Measurements from ENCODE around the gene GCNT2. TPM values are rescaled to one million over a fixed set of nuclear protein-coding genes. Genes with fewer than 3 reads are reported as not detected.

Gene GCNT2
- polyA plus RNA-seq, 3 donors: 3.5 to 10.0 (median 4.3) TPM

GRCh38 chr6:10542213-10542612 is 21.1 kb downstream of the GCNT2 start:
- Mint-ChIP-seq H3K4me3 (no peak overlapping the region), H3K4me1 (peaks cover 42% of the 10 kb centered on the region), H3K27ac (peak overlapping the region in 6 of 7 donors; percentile 52 to 84 (median 76)), H3K27me3 (ENCODE audit: low read depth in 3 of 3) (no peaks in the 10 kb centered on the region), H3K36me3 (peaks cover 9 to 29% of the 10 kb centered on the region in 2 donors), H3K9me3 (peaks cover 0 to 4% (median 0%) of the 10 kb centered on the region in 7 donors)
- peak overlapping the region; percentile 25 for H3K4me2 ChIP-seq (replicated peaks; ENCODE audit: extremely low read depth, low read length, poor library complexity, severe bottlenecking)
- H3K4me1 ChIP-seq (ENCODE audit: control insufficient read depth in 1 of 2, insufficient read depth in 2 of 2, low read length in 2 of 2): peaks cover 31 to 43% of the 10 kb centered on the region in 2 donors
- peaks cover 95% of the 10 kb centered on the region for H3K79me2 ChIP-seq (ENCODE audit: insufficient read depth, low read length)
- peak overlapping the region in 1 of 3 experiments; percentile 4 for H3K4me3 ChIP-seq (replicated peaks in 1 of 3; ENCODE audit: low read depth in 2 of 3, low read length in 3 of 3)
- peak; percentile 51 to 74 (median 66) for DNase-seq
- no peak overlapping the region for H2AFZ ChIP-seq (ENCODE audit: insufficient read depth, low read depth, low read length, poor library complexity, severe bottlenecking)
- H4K20me1 ChIP-seq (ENCODE audit: insufficient read depth, low read length): peaks cover 22% of the 10 kb centered on the region
- H3K9me3 ChIP-seq (replicated peaks in 1 of 2; ENCODE audit: control insufficient read depth in 1 of 2, insufficient read depth in 1 of 2, low read length in 2 of 2): no peaks in the 10 kb centered on the region
- no peaks in the 10 kb centered on the region for H3K27me3 ChIP-seq (ENCODE audit: control insufficient read depth in 2 of 2, insufficient read depth in 2 of 2, low read length in 2 of 2)
- intact Hi-C loops (cut with micrococcal nuclease): no loop called here
- no peak for TF ChIP-seq CTCF (IDR thresholded peaks at IDR 0.05)
- H3K36me3 ChIP-seq (replicated peaks in 1 of 2; ENCODE audit: control insufficient read depth in 1 of 2, insufficient read depth in 2 of 2, low read length in 2 of 2): peaks cover 0 to 20% of the 10 kb centered on the region in 2 donors
- H3K9ac ChIP-seq (ENCODE audit: insufficient read depth, low read length, poor library complexity, severe bottlenecking): no peak overlapping the region
- peak overlapping the region in 1 of 2 donors; percentile 62 for H3K27ac ChIP-seq (ENCODE audit: low read depth in 1 of 2, low read length in 2 of 2)
- WGBS (ENCODE audit: insufficient coverage): no CpG with 5 or more reads among the region's 2 CpGs

- Histone ChIP-seq H3K4me2 (replicated peaks; ENCODE audit: extremely low read depth, low read length, poor library complexity, severe bottlenecking) (no peak overlapping the region), H3K4me3 (replicated peaks in 1 of 3; ENCODE audit: low read depth in 2 of 3, low read length in 3 of 3) (no peak overlapping the region), H4K20me1 (ENCODE audit: insufficient read depth, low read length) (peaks cover 34% of the 10 kb centered on the region), H3K9ac (ENCODE audit: insufficient read depth, low read length, poor library complexity, severe bottlenecking) (no peak overlapping the region), H3K79me2 (ENCODE audit: insufficient read depth, low read length) (peaks cover 96% of the 10 kb centered on the region), H3K27ac (ENCODE audit: low read depth in 1 of 2, low read length in 2 of 2) (no peak overlapping the region), H2AFZ (ENCODE audit: insufficient read depth, low read depth, low read length, poor library complexity, severe bottlenecking) (no peak overlapping the region), H3K27me3 (ENCODE audit: control insufficient read depth in 2 of 2, insufficient read depth in 2 of 2, low read length in 2 of 2) (no peaks in the 10 kb centered on the region), H3K36me3 (replicated peaks in 1 of 2; ENCODE audit: control insufficient read depth in 1 of 2, insufficient read depth in 2 of 2, low read length in 2 of 2) (peaks cover 0 to 33% of the 10 kb centered on the region in 2 donors), H3K4me1 (ENCODE audit: control insufficient read depth in 1 of 2, insufficient read depth in 2 of 2, low read length in 2 of 2) (peaks cover 27 to 34% of the 10 kb centered on the region in 2 donors), H3K9me3 (replicated peaks in 1 of 2; ENCODE audit: control insufficient read depth in 1 of 2, insufficient read depth in 1 of 2, low read length in 2 of 2) (no peaks in the 10 kb centered on the region)
- 95% methylated on average over 2 of the region's 2 CpGs for WGBS (ENCODE audit: insufficient coverage)
- H3K27me3 Mint-ChIP-seq (ENCODE audit: low read depth in 3 of 3): no peaks in the 10 kb centered on the region
- H3K4me3 Mint-ChIP-seq: no peak overlapping the region
- no peak for TF ChIP-seq CTCF (IDR thresholded peaks at IDR 0.05)
- H3K9me3 Mint-ChIP-seq: peaks cover 0 to 4% (median 0%) of the 10 kb centered on the region in 7 donors
- no peak for DNase-seq
- intact Hi-C loops (cut with micrococcal nuclease): no loop called here
- H3K27ac Mint-ChIP-seq: peak overlapping the region in 3 of 7 donors; percentile 38 to 74 (median 52)
- H3K36me3 Mint-ChIP-seq: peaks cover 14 to 29% of the 10 kb centered on the region in 2 donors
- peaks cover 34% of the 10 kb centered on the region for H3K4me1 Mint-ChIP-seq
Measured at GRCh38 chr6:10543488-10543887, 22.3 kb downstream of the GCNT2 start.
